Testis (tissue), 3 donors: Measurements from ENCODE around the gene NANS. TPM values are rescaled to one million over a fixed set of nuclear protein-coding genes. Genes with fewer than 3 reads are reported as not detected.
"Not testable (repeated sequence)": the region's sequence is repeated elsewhere in the genome, so short reads cannot be mapped to it uniquely, and the experiment has no call there.

Experiments used
- DNase-seq: peaks from one replicate; pipeline ENCODE4 v3.0.0-alpha.2; 2019
- H3K27ac ChIP-seq, 2 donors: fragments of 200-600 bp; sonication (generic); one replicate each; pipeline ENCODE4 v1.5.1; 2019
- H3K27me3 ChIP-seq: fragments of 200-600 bp; sonication (generic); one replicate; pipeline ENCODE4 v1.5.1; 2019
- H3K36me3 ChIP-seq: fragments of 200-600 bp; sonication (generic); one replicate; pipeline ENCODE4 v1.5.1; 2017; ENCODE audit warnings: low read depth; ENCODE audit errors: missing control alignments
- H3K4me1 ChIP-seq: fragments of 200-600 bp; sonication (generic); one replicate; pipeline ENCODE4 v1.5.1; 2019
- H3K4me3 ChIP-seq, 2 donors: fragments of 200-600 bp; sonication (generic); one replicate each; pipeline ENCODE4 v1.5.1; 2017 to 2019
- H3K9me3 ChIP-seq: fragments of 200-600 bp; sonication (generic); one replicate; pipeline ENCODE4 v1.5.1; 2017
- POLR2A ChIP-seq: fragments of 450-650 bp; IDR thresholded peaks from one replicate; pipeline ENCODE4 v1.6.1; 2017; ENCODE audit warnings: antibody characterized with exemption, mild to moderate bottlenecking, moderate library complexity
- WGBS, 2 donors: methylation state at CpG; one replicate each; pipeline ENCODE4 v1.1.5; 2018; 5-methylcytosine and 5-hydroxymethylcytosine counted together
- intact Hi-C: fragments of 100-400 bp; cut with DNase I; formaldehyde crosslinking; loops from one replicate; pipeline ENCODE4 v1.15.1; 2023; ENCODE audit warnings: low total_unique reads
- polyA plus RNA-seq: library from polyadenylated mRNA; stranded (reverse); fragments of 350-450 nt; fragmentation: Illumina TruSeq; extraction: RNeasy Lipid Tissue Mini Kit (QIAGEN cat#74804); gene quantifications from one replicate; pipeline ENCODE4 v1.2.3, GENCODE V29; 2014; ENCODE audit warnings: low read depth, low replicate concordance; ENCODE audit not compliant: insufficient read depth
- total RNA-seq, 2 donors: library from RNA; depleted of rRNA; stranded (reverse); fragments of >200 nt; gene quantifications; one replicate each; pipeline ENCODE4 v1.2.3, GENCODE V29; 2016
- TF ChIP-seq, protein P1 (sequence below), 3 experiments: fragments of 450-650 bp in 2 of 3; fragments of 200-600 bp in 1 of 3; sonication (generic) in 1 of 3; IDR thresholded peaks; one replicate each; pipeline ENCODE4 v1.5.1; 2016 to 2019; ENCODE audit warnings: antibody characterized with exemption in 3 of 3, mild to moderate bottlenecking in 2 of 3, moderate library complexity in 1 of 3

NANS gene
- total and polyA plus RNA-seq, 3 donors from 2014 or later = 34.7 to 82.5 (median 66.5) TPM

DNA sequence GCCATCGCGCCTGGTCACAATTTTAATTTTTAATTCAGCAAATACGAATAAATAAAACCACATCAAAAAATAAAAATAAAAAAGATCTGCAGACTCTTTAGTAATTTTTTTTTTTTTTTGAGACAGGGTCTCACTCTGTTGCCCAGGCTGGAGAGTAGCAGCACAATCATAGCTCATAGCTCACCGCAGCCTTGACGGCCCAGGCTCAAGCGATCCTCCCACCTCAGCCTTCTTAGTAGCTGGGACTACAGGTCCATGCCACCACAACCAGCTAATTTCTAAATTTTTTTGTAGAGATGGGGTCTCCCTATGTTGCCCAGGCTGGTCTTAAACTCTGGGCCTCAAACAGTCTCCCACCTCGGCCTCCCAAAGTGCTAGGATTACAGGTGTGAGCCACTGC is 14.2 kb downstream of the NANS start:
- no peak for DNase-seq
- H3K9me3 ChIP-seq = no peaks in the 10 kb centered on the region
- intact Hi-C loops = loop anchor here (5.0 kb wide), 1 partner anchor 192 kb away; no protein-coding TSS in a partner anchor
- H3K4me1 ChIP-seq = peaks cover 5% of the 10 kb centered on the region
- H3K4me3 ChIP-seq = no peak overlapping the region
- H3K36me3 ChIP-seq = no peaks in the 10 kb centered on the region
- H3K27me3 ChIP-seq = no peaks in the 10 kb centered on the region
- no peak for TF ChIP-seq POLR2A
- TF ChIP-seq, protein P1, sequence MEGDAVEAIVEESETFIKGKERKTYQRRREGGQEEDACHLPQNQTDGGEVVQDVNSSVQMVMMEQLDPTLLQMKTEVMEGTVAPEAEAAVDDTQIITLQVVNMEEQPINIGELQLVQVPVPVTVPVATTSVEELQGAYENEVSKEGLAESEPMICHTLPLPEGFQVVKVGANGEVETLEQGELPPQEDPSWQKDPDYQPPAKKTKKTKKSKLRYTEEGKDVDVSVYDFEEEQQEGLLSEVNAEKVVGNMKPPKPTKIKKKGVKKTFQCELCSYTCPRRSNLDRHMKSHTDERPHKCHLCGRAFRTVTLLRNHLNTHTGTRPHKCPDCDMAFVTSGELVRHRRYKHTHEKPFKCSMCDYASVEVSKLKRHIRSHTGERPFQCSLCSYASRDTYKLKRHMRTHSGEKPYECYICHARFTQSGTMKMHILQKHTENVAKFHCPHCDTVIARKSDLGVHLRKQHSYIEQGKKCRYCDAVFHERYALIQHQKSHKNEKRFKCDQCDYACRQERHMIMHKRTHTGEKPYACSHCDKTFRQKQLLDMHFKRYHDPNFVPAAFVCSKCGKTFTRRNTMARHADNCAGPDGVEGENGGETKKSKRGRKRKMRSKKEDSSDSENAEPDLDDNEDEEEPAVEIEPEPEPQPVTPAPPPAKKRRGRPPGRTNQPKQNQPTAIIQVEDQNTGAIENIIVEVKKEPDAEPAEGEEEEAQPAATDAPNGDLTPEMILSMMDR (IDR thresholded peaks at IDR 0.05) = no peak
- WGBS, 2 donors = 93 to 96% methylated on average over 7 of the region's 7 CpGs
- no peak overlapping the region for H3K27ac ChIP-seq

DNA sequence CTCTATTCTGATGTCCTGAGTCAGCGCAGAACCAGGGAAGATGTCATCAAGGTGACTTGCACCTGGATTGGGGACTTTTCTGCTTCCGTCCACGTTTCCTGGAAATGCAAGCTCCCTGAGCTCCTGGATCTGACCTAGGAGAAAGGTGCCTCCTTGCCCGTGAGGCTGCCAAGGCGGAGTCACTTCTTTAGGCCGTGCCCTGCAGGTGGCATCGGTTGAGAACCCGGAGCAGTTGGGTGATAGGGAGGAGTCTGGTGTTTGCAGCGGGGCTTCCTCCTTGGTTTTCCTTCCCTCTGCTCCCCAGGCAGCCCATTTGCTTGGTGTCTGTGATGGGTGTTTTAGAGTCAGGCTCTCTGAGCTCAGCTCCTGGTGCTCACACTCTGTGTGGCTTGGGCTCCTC is 15.2 kb downstream of the NANS start:
- no peak overlapping the region for H3K4me3 ChIP-seq
- no peaks in the 10 kb centered on the region for H3K27me3 ChIP-seq
- no peaks in the 10 kb centered on the region for H3K9me3 ChIP-seq
- no peaks in the 10 kb centered on the region for H3K36me3 ChIP-seq
- 79 to 94% methylated on average over 9 of the region's 9 CpGs for WGBS, 2 donors
- intact Hi-C loops = loop anchor here (5.0 kb wide), 1 partner anchor 191 kb away; no protein-coding TSS in a partner anchor
- DNase-seq = no peak
- peaks cover 5% of the 10 kb centered on the region for H3K4me1 ChIP-seq
- TF ChIP-seq, protein P1 (IDR thresholded peaks at IDR 0.05) = no peak
- no peak for TF ChIP-seq POLR2A
- no peak overlapping the region for H3K27ac ChIP-seq

DNA sequence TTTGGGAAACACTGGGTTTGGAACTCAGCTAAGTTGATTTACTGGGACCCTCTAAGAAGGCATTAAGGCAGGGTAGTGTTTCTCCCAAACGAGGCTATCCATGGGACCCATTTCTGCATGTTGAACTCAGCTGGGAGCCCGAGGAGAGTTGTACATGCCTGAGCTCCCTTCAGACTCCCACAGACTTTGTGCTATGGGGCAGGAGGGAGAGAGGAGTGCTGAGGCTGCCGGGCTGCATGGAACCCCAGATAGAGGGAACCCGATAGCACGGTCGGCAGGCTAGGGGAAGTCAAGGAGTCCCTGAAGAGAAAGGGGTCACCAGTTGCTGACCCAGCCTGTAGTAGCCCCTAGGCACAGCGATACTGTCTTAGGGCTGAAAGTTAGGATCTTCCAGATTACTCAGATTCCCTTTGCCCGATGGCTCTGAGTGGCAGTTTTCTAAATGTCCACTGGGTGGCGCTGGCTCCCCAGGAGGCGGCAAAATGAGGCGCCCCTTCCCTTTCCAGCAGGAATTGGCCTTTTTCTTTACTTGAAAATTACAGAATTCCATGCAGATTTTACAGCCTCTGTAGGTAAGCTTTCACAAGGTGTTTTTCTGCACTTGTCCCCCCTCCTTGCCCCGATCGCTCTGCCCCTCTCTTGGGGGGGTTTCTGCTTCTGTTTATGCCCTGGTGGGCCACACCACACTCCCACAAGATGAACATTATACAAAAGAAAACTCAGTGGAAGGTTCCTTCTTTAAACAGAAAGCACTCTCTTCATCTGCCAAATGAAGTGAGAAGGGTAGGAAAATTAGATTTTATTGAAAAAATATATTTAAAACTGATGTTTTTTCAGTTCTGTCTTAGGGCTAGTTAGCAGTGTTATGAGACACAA is 17.8 kb downstream of the NANS start:
- DNase-seq = peak; percentile 72
- Histone ChIP-seq H3K4me1 (peaks cover 5% of the 10 kb centered on the region), H3K36me3 (no peaks in the 10 kb centered on the region), H3K4me3 (no peak overlapping the region), H3K27me3 (no peaks in the 10 kb centered on the region), H3K27ac (no peak overlapping the region), H3K9me3 (no peaks in the 10 kb centered on the region)
- intact Hi-C loops = loop anchor here (5.0 kb wide), 1 partner anchor 188 kb away; no protein-coding TSS in a partner anchor
- TF ChIP-seq, protein P1 (IDR thresholded peaks at IDR 0.05) = peak; percentile 51 to 97 (median 89)
- TF ChIP-seq POLR2A = no peak
- WGBS, 2 donors = 23 to 25% methylated on average over 11 to 13 of the region's 13 CpGs

DNA sequence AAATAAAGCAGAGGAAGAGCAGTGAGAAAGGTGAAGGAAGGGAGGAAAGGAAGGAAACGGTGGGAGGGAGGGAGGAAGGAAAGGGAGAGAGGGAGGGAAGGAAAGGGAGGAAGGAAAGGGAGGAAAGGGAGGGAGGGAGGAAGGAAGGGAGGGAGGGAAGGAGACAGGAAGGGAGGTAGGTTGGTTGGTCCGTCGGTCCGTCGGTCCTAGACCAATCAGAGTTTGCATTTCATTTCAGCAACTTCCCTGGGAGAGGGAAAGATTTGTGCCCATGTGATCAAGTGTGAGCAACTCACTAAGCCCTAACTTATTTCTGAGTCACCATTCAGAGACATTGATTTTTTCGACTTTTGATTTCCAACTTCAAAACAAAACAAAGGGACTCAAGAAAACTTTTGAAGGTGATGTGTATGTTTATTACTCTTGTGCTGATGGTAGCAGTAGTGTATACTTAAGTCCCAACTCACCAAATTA is 18.8 kb downstream of the NANS start:
- TF ChIP-seq POLR2A = no peak
- TF ChIP-seq, protein P1 (IDR thresholded peaks at IDR 0.05) = no peak
- DNase-seq = peak; percentile 24
- no peaks in the 10 kb centered on the region for H3K36me3 ChIP-seq
- H3K27ac ChIP-seq = no peak overlapping the region
- H3K27me3 ChIP-seq = no peaks in the 10 kb centered on the region
- intact Hi-C loops = no loop called here
- H3K9me3 ChIP-seq = no peaks in the 10 kb centered on the region
- WGBS, 2 donors = 57 to 61% methylated on average over 6 of the region's 6 CpGs
- H3K4me1 ChIP-seq = peaks cover 5% of the 10 kb centered on the region
- H3K4me3 ChIP-seq = no peak overlapping the region

DNA sequence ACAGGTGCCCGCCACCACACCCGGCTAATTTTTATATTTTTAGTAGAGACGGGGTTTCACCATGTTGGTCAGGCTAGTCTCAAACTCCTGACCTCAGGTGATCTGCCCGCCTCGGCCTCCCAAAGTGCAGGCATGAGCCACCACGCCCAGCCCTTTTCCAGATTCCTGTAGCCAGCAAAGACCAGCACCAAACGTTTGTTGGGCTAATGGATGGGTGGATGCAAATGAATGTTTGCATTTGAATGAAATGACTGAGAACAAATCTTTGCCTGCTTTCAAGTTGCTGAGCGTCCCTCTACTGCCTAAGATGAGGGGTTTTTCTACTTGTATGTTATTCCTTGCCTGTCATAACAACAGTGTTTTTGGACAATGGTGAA is 20.0 kb downstream of the NANS start:
- H3K36me3 ChIP-seq, H3K27ac ChIP-seq, H3K27me3 ChIP-seq, H3K9me3 ChIP-seq, intact Hi-C loops, DNase-seq, H3K4me1 ChIP-seq, H3K4me3 ChIP-seq: not testable (repeated sequence)
- WGBS, 2 donors = 90% methylated on average over 8 of the region's 8 CpGs
